ENCODE data around the gene CCL22.
"Not testable (repeated sequence)": the region's sequence is repeated elsewhere in the genome, so short reads cannot be mapped to it uniquely, and the experiment has no call there.

Gene CCL22

DNA sequence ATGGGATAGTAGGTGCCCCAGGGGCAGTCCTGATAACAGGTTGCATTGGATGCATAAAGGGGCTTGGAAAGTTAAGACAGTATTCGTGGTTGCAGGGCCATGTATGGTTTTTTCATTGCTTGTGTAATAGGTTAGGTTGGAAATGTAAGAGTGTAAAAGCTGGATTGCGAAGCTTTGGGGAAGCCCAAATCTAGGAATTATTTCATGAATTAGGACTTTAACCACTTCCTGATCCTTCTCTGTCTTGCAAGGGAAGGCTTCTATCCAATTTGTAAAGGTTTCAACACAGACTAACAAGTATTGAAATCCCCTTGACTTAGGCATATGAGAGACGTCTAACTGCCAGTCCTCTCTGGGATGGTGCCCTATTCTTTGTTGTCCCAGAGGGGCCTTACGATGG is 38.2 kb downstream of the CCL22 start:
- no peak for DNase-seq

DNA sequence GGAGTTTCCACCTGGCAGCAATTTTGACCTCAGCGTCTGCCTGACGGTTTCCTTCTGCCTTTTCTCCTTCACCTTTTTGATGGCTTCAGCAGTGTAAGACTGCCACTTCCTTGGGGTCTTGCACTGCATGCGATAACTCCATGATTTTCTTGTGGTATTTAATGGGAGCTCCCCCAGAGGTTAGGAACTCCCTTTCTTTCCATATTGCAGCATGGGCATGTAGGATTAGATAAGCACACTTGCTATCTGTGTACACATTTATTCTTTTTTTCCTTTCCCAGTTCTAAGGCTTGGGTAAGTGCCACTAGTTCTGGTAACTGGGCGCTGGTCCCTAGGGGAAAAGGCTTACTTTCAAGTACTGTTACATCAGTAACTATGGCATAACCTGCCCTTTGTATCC is 38.9 kb downstream of the CCL22 start:
- not testable (repeated sequence) for DNase-seq

DNA sequence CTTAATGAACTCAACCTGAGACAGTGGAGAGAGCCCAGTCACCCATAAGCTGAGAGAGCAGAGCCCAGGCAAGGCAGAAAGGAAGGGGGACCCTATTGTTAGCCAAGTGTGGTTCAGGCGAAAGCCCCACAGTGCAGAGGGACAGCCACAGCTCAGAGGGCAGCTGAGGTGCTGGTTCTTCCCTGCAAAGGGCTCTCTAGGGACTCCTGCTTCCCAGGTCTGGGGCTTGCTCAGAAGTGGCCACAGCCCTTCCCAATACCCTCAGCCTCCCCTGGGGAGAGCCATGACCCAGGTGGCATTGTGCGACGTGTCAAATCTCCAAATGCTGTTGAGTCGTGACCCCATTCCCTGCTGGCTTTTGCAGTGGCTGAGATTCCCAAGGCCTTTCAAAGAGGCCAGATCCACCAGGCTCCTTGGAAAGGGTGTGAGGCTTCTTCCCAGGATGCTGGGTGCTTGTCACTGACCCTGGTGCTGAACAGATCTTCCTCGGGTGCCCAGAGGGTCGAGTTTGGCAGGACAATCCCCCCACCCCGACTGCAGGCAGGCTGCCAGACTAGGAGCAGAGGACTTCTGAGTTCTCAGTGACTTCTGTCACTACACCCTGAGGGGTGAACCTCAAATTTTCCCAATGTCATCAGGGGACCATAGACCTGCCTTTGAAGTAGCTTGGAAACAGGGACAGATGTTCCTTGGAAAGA is 43.5 kb downstream of the CCL22 start:
- DNase-seq = no peak

DNA sequence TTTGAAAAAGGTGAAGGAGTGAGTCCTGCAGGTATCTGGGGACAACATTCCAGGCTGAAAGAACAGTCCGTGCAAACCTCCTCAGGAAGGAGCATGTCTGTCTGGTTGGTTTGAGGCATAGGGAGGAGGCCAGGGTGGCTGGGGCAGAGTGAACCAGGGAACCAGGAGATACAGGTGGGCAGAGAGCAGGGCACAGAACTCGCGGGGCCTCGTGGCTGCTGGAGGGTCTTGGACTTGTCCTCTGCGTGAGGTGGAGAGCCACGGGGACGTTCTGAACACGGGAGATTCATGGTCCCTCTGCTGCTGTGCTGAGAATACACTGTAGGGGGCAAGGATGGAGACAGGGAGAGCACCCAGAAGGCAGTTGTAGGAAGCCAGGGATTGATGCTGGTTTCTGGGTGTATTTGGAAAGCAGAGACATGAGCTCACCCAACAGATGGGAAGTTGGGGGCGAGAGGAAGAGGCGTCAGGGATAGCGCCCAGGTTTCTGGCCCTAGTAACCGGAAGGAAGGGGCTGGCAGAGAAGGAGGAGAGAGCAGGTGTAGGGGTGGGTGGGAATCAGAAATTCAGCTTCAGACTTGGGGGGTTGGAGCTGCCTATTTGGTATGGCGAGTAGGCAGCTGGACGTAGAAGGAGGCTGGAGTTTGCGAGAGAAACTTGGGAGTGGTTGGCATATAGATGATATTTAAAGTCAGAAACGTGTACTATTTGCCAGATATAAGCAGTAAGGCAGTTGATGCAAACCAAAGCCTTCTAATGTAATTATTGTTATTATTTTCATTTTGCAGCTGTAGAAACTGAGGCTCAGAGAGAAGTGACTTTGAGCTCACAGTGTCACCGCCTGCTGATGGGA is 45.6 kb downstream of the CCL22 start, which contains the start of gene CCL17:
Gene CCL17 (plus strand): TSS at position 803 of the 853 bp plus-strand sequence. CDS start 9,166 bp downstream, outside the sequence.
- no peak for DNase-seq

DNA sequence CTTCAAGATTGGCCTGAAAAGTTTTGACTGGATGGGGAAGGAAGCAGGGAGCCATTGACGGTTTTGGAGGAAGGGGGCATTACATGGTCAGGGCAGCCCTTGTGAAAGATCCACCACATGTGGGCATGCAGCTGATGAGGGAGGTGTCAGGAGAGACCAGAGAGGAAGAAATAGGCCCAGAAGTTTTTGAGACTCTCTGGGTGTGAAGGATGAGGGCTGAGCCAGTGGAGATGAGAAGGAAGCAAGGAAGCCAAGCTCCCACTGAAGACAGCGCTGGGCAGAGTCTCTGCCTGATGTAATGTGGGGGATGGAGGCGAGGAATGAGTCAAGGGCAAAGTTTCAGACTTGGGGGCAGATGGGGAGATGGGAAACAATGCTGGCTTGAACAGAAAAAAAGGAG is 46.5 kb downstream of the CCL22 start:
- no peak for DNase-seq

DNA sequence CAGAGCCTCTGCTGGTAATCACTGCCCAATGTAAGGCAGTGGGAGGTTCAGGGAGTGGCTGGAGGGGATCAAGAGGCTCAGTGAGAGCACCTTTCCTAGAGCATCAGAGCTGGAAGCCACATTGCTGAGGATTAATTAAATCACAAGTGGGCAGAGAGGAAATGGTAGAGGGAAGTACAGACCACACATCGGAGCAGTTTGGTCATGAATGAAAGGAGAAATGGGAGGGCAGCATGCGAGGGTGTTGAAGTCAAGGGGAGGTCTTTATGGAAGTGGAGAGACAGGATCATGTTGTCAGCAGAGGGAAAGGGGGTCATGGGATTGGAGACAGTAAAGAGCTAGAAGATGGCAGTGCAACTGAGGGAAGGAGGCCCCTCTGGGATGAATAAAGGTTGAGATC is 48.3 kb downstream of the CCL22 start:
- no peak for DNase-seq

DNA sequence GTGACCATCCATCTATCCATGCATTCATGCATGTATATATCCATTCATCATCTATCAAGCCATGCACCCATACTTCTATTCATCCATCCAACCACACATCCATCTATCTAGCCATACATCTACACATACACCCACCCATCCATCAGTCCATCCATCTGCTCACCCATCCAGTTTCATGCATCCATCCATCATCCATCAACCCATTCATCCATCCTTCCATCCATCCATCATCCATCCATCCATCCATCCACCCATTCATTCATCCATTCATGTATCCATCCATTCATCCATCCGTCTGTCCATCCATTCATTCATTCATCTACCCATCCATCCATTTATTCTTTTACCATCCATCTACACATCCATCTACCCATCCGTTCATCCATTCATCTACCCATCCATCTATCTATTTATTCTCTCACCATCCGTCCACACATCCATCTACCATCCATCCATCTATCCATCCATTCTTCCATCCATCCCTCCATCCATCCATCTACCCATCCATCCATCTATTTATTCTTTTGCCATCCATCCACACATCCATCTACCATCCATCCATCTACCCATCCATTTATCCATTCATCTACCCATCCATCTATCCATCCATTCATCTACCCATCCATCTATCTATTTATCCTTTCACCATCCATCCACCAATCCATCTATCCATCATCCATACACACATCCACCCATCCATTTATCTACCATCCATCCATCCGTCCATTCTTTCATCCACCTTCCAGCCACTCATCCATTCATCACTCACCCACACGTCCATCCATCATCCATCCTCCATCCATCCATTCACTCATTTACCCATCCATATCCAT is 49.2 kb downstream of the CCL22 start:
- DNase-seq = no peak

DNA sequence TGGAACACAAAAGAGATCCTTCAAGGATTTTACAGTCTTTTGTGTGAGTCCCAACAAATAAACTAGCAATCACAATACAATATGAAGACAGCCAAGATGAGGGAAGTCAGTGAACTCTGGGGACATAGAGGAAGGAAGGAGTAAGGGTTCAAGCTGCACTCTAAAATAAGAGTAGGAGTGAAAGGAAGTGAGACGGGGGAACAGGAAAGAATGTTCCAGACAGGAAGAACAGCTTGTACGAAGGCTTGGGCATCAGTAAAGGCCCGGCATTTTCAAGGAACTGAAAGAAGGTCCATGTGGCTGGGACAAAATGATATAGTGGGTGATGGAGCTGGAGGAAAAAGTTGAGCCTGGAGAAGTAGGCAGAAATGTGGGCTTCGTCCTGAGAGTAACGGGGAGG is 50.5 kb downstream of the CCL22 start:
- DNase-seq = no peak

DNA sequence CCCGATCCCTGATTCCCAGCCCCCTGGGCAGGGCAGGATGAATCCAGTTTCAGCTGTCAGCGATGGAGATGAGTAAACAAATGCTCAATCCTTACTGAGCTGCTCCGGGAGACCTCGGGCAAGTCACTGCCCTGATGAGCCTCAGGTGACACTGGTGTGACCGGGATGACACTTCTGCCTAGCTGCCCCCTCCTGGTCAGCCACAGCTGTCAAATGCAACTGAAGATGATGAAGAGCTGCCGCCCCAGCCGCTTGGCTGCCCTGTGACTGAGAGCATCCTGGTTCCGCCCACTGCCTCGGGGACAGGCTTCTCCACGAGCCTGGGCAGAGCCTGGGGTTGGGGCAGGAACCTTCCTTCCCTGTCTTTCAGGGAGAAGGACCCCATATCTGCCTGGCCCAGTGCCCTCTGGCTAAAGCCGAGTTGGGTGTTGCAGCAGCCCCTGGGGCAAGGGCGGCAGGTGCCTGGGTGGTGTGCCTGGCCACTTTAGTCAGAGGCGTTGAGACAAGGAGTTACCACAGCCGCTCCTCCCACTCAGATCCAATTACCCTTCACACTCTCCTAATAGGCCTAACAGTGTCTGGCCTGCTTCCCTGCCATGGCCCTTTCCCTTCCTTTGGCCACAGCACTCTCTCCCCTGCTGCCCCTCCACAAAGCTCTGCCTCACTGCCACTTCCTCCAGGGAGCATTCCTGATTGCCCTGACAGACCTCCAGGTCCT is 51.4 kb downstream of the CCL22 start:
- DNase-seq = no peak

DNA sequence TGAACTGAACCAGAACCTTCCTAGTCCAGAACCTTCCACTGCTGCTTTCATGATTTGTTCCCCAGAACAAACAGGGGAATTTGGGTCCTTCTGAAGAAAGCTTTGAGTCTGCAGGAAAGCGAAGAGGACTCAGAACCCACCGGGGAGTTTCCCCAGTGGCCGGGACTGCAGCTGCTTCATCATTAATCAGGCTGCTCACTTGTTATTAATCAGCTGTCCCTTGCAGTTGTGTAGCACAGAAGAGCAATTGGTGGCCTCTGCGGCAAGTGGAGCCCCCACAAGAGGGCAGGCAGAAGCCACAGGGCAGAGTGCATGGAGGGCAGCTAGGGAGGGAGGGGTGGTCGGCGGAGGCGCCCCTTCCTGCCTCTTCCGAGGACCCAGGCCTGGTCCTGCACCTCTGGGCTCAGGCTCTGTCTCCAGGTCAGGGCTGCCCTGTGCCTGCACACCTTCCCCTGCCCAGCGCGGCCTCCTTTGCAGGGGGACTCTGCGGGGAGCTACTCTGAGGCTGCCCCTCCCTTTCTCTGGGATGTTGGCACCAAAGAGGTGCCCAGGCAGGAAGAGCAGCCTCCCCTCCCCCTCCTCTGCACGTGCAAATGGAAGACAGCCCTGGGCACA is 52.9 kb downstream of the CCL22 start:
- no peak for DNase-seq

DNA sequence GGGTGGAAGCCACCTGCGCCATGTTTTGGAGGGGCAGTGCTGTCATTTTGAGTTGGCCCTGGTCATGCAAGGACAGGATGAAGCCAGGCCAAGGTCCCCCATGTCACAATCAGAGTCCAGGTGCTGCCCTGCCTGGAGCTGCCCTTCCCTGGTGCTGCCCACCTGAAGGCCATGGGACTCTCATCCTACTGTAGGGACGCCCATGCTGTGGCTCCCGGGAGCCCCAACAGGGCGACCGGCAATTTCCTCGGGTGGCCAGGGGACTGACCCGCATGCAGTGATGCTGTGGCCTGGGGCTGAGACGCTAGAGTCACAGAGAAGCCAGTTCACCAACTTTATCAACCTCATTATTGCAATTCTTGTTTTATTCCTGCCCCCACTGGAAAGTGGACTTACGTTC is 54.0 kb downstream of the CCL22 start:
- DNase-seq = no peak

DNA sequence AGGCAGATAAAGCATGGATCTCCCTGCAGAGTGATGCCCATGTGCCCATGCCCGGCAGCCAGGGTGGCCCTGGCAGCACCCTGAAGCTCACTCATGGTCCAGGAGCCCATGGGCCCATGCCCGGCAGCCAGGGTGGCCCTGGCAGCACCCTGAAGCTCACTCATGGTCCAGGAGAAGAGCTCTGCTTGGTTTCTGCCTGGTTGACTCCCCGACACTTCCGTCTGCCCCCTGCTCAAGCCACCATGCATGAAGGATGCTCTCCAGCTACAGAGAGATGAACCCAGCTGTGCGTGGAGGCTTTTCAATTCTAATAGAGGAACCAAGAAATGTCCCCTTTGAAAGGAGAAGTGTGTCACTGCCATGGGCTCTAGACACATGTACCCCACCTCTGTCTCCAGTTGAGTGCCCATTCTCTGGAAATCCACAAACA is 54.7 kb downstream of the CCL22 start:
- no peak for DNase-seq

DNA sequence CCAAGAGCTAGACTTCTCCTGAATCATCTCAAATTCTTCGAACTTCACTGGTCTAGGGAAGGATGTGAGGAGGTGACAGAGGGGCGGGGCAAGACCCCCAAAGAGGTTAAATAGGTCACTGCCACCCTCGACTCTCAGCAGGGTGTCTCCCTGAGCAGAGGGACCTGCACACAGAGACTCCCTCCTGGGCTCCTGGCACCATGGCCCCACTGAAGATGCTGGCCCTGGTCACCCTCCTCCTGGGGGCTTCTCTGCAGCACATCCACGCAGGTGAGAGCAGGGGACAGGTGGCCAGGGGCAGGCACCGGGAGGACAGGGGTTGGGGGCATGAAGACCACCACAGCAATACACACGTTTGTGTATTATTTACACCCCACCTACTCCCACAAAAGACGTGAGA is 55.1 kb downstream of the CCL22 start:
- DNase-seq = no peak

Measured in NCI-H1694 treated with DMSO at 0.1 percent for 48 hours (cell line).